Loucy (cell line): ENCODE data around the gene PTGES.
A peak's percentile ranks its signal among the peaks of the same experiment; 100 is the strongest.

ENCODE experiments used
- H2AFZ ChIP-seq: fragments of 200-600 bp; sonication (generic); 2 replicates; pipeline ENCODE4 v1.6.0; 2016; ENCODE audit warnings: antibody characterized with exemption, mild to moderate bottlenecking, low read length, moderate library complexity
- H3F3A ChIP-seq: fragments of 200-600 bp; 2 replicates; pipeline ENCODE4 v1.6.0; 2016; ENCODE audit warnings: antibody characterized with exemption, low read depth, mild to moderate bottlenecking
- H3K27me3 ChIP-seq: fragments of 200-600 bp; sonication (generic); 2 replicates; pipeline ENCODE4 v1.6.1; 2014; ENCODE audit warnings: low read length, mild to moderate bottlenecking; ENCODE audit not compliant: insufficient read depth, poor library complexity, severe bottlenecking
- H3K36me3 ChIP-seq: fragments of 200-600 bp; sonication (generic); 2 replicates; pipeline ENCODE4 v1.6.1; 2016; ENCODE audit warnings: low read length; ENCODE audit not compliant: insufficient read depth
- H3K4me1 ChIP-seq: fragments of 200-600 bp; sonication (generic); 2 replicates; pipeline ENCODE4 v1.5.1; 2014; ENCODE audit warnings: low read length, mild to moderate bottlenecking; ENCODE audit not compliant: insufficient read depth, poor library complexity, severe bottlenecking
- H3K4me2 ChIP-seq: fragments of 200-600 bp; sonication (generic); 2 replicates; pipeline ENCODE4 v1.6.0; 2014; ENCODE audit warnings: antibody characterized with exemption, low read length, low read depth, mild to moderate bottlenecking; ENCODE audit not compliant: poor library complexity, severe bottlenecking
- H3K4me3 ChIP-seq: fragments of 200-600 bp; sonication (generic); 2 replicates; pipeline ENCODE4 v1.5.1; 2014; ENCODE audit warnings: low read length, mild to moderate bottlenecking, mixed read lengths; ENCODE audit not compliant: poor library complexity, severe bottlenecking
- H3K79me2 ChIP-seq: fragments of 200-600 bp; sonication (generic); 2 replicates; pipeline ENCODE4 v1.6.1; 2014; ENCODE audit warnings: low read length; ENCODE audit not compliant: insufficient read depth
- H3K9ac ChIP-seq: fragments of 200-600 bp; sonication (generic); 2 replicates; pipeline ENCODE4 v1.6.0; 2014; ENCODE audit warnings: mild to moderate bottlenecking, low read depth, low read length, moderate library complexity; ENCODE audit not compliant: poor library complexity, severe bottlenecking
- H3K9me2 ChIP-seq: fragments of 200-600 bp; sonication (generic); replicated peaks from 2 replicates; pipeline ENCODE4 v1.6.1; 2016; ENCODE audit warnings: low read depth, low read length, mixed read lengths
- H3K9me3 ChIP-seq: fragments of 200-600 bp; sonication (generic); 2 replicates; pipeline ENCODE4 v1.6.1; 2014; ENCODE audit warnings: mild to moderate bottlenecking, antibody characterized with exemption, low read length, low read depth; ENCODE audit not compliant: insufficient read depth
- H4K20me1 ChIP-seq: fragments of 200-600 bp; sonication (generic); 2 replicates; pipeline ENCODE4 v1.6.0; 2014; ENCODE audit warnings: antibody characterized with exemption, low read length, mild to moderate bottlenecking; ENCODE audit not compliant: insufficient read depth, poor library complexity, severe bottlenecking
- CTCF ChIP-seq: fragments of 200-600 bp; sonication (generic); conservative IDR thresholded peaks from 2 replicates; pipeline ENCODE4 v1.5.1; 2014; ENCODE audit warnings: mild to moderate bottlenecking, antibody characterized with exemption, low read length
- EZH2phosphoT487 ChIP-seq: fragments of 200-600 bp; IDR thresholded peaks from 2 replicates; pipeline ENCODE4 v1.6.1; 2018; ENCODE audit warnings: antibody characterized with exemption, mild to moderate bottlenecking, moderate library complexity, borderline replicate concordance

PTGES gene

GRCh38 chr9:129783516-129784361 lies 30.9 kb upstream of the PTGES start:
- no peak overlapping the region for H3K4me2 ChIP-seq
- no peaks in the 10 kb centered on the region for H3K36me3 ChIP-seq
- peak; percentile 68 for TF ChIP-seq CTCF
- TF ChIP-seq EZH2phosphoT487: no peak
- no peaks in the 10 kb centered on the region for H3K4me1 ChIP-seq
- no peaks in the 10 kb centered on the region for H4K20me1 ChIP-seq
- no peaks in the 10 kb centered on the region for H3K79me2 ChIP-seq
- no peaks in the 10 kb centered on the region for H3K27me3 ChIP-seq
- no peaks in the 10 kb centered on the region for H3K9me2 ChIP-seq
- no peaks in the 10 kb centered on the region for H3K9me3 ChIP-seq
- H3K4me3 ChIP-seq: no peak overlapping the region
- H3K9ac ChIP-seq: no peak overlapping the region
- no peaks in the 10 kb centered on the region for H3F3A ChIP-seq
- no peak overlapping the region for H2AFZ ChIP-seq

GRCh38 chr9:129781981-129782380 lies 29.1 kb upstream of the PTGES start:
- H3K9ac ChIP-seq: no peak overlapping the region
- no peak overlapping the region for H3K4me3 ChIP-seq

GRCh38 chr9:129781131-129781530 lies 28.3 kb upstream of the PTGES start:
- Histone ChIP-seq H2AFZ (no peak overlapping the region), H3F3A (no peaks in the 10 kb centered on the region), H3K9me3 (no peaks in the 10 kb centered on the region), H3K9ac (no peak overlapping the region), H3K36me3 (no peaks in the 10 kb centered on the region), H3K27me3 (no peaks in the 10 kb centered on the region), H3K79me2 (no peaks in the 10 kb centered on the region), H3K9me2 (no peaks in the 10 kb centered on the region), H3K4me3 (no peak overlapping the region), H3K4me2 (no peak overlapping the region), H4K20me1 (no peaks in the 10 kb centered on the region), H3K4me1 (peaks cover 11% of the 10 kb centered on the region)
- TF ChIP-seq EZH2phosphoT487: no peak
- no peak for TF ChIP-seq CTCF

More at GRCh38 chr9:129781981-129782380, 29.1 kb upstream of the PTGES start:
- H3K9me2 ChIP-seq: no peaks in the 10 kb centered on the region
- no peaks in the 10 kb centered on the region for H3F3A ChIP-seq
- H3K36me3 ChIP-seq: no peaks in the 10 kb centered on the region
- peaks cover 5% of the 10 kb centered on the region for H3K4me1 ChIP-seq
- no peaks in the 10 kb centered on the region for H4K20me1 ChIP-seq
- no peak overlapping the region for H2AFZ ChIP-seq
- no peaks in the 10 kb centered on the region for H3K9me3 ChIP-seq
- H3K4me2 ChIP-seq: no peak overlapping the region
- no peaks in the 10 kb centered on the region for H3K27me3 ChIP-seq
- TF ChIP-seq EZH2phosphoT487 (no peak), CTCF (no peak)
- no peaks in the 10 kb centered on the region for H3K79me2 ChIP-seq
